GM20000 (cell line): ENCODE measurements around the gene C4orf50.
"Not testable (repeated sequence)": the region's sequence is repeated elsewhere in the genome, so short reads cannot be mapped to it uniquely, and the experiment has no call there.

Source experiments
- DNase-seq: peaks from one replicate; pipeline ENCODE4 v3.0.0; 2012; ENCODE audit warnings: low spot score
- TF ChIP-seq, protein P1 (sequence below): IDR thresholded peaks from 2 replicates; pipeline ENCODE4 v1.5.1; 2012; ENCODE audit warnings: mild to moderate bottlenecking, control low read depth; ENCODE audit errors: extremely low read depth, missing control alignments

C4orf50 gene

DNA sequence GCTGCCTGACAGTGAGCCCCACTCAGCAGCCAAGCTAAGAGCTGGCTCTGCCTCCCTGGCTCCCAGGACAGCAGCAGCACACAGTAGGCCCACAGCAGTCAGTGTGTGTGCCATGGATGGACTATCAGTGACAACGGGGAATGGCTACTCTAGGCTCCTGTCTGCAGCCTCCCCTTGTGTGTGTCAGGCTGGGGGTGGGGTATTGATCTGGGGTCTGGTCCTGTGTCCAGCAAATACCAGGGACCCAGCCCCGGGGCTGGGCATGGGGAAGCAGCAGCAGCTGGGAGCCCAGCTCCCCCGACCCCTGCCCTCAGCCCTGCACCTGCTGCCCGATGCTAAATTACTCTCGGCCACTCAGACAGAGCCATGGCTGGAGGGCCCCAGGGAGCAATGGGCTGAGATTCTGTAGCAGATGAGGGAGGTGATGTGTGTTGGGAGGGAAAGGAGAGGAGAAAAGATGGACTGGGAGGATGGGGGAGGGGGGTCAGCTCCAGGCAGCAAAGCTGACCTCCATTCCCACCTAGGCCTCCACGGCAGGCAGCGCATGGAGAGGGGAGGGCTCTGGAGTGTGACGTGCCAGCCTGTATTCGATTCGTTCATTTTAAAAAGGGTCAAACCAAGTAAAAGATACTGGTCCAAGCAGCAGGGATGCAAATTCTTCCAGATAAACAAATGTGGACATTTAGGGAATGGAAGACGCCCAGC lies 64.0 kb downstream of the C4orf50 start:
- TF ChIP-seq, protein P1, sequence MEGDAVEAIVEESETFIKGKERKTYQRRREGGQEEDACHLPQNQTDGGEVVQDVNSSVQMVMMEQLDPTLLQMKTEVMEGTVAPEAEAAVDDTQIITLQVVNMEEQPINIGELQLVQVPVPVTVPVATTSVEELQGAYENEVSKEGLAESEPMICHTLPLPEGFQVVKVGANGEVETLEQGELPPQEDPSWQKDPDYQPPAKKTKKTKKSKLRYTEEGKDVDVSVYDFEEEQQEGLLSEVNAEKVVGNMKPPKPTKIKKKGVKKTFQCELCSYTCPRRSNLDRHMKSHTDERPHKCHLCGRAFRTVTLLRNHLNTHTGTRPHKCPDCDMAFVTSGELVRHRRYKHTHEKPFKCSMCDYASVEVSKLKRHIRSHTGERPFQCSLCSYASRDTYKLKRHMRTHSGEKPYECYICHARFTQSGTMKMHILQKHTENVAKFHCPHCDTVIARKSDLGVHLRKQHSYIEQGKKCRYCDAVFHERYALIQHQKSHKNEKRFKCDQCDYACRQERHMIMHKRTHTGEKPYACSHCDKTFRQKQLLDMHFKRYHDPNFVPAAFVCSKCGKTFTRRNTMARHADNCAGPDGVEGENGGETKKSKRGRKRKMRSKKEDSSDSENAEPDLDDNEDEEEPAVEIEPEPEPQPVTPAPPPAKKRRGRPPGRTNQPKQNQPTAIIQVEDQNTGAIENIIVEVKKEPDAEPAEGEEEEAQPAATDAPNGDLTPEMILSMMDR = no peak
- DNase-seq = no peak

GRCh38 chr4:5952975-5953951 lies 65.0 kb downstream of the C4orf50 start:
- DNase-seq = no peak
- TF ChIP-seq, protein P1 = no peak

GRCh38 chr4:5952286-5952974 lies 65.8 kb downstream of the C4orf50 start:
- no peak for DNase-seq

DNA sequence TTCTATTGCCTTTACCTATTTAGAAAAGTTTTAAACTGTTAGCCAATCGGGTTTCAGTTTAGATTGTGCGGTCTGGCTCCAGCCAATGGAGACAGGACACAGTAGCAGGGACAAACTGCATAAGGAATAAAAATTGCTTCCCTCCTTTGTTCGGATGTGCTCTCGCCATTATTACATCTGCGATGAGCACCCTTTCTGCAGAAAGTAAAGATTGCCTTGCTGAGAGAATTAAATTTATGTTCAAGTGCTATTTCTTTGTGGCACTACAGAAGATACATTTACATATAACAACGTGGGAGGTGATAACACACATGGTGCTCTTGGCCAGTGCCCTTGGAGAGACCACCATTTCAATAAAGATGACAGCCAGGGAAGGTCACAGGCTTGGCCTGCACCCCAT lies 71.6 kb downstream of the C4orf50 start:
- DNase-seq = not testable (repeated sequence)

More at GRCh38 chr4:5952286-5952974, 65.8 kb downstream of the C4orf50 start:
- TF ChIP-seq, protein P1 = no peak

DNA sequence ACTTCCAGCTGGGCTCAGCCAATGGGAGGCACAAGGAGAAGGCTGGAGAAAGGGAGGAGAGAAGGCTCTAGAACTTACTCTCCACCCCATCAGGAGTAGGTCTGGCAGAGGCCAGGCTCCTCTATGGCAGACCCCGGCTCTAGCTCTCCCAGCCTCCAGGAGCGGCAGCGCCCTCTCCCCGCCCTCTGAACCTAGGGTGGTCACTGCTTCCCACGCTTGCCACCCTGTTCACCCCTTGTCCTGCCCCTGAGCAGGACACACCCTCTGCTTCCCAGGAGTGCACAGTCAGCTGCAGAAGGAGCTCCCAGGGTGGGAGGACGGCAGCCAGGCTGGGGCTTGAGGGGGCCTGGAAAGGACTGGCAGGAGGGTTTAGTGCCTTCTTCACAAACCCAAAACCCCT lies 72.3 kb downstream of the C4orf50 start:
- no peak for DNase-seq
- TF ChIP-seq, protein P1 = no peak

GRCh38 chr4:5945171-5945570 lies 73.1 kb downstream of the C4orf50 start:
- TF ChIP-seq, protein P1 = no peak
- DNase-seq = no peak

- no peak for DNase-seq
- TF ChIP-seq, protein P1 = no peak
Measured at GRCh38 chr4:5943561-5943960, 74.7 kb downstream of the C4orf50 start.
